ENCODE results near the gene NMT1. TPM values are rescaled to one million over a fixed set of nuclear protein-coding genes. Genes with fewer than 3 reads are reported as not detected.

NMT1 gene
- total RNA-seq, 1 donor from 2014 or later, result 80.6 TPM

- Mint-ChIP-seq H3K4me1 (peaks cover 31% of the 10 kb centered on the region), H3K36me3 (peaks cover 10% of the 10 kb centered on the region), H3K27ac (no peak overlapping the region), H3K27me3 (ENCODE audit: low read depth) (peaks cover 22% of the 10 kb centered on the region), H3K9me3 (no peaks in the 10 kb centered on the region), H3K4me3 (no peak overlapping the region)
- DNase-seq (ENCODE audit: low spot score in 2 of 2, unreplicated experiment in 2 of 2), result no peak
- no peak for TF ChIP-seq CTCF (IDR thresholded peaks at IDR 0.05; ENCODE audit: unreplicated experiment)
Observed at GRCh38 chr17:45022655-45023339, 38.3 kb upstream of the NMT1 start.

GRCh38 chr17:45029096-45029495 is 32.0 kb upstream of the NMT1 start:
- Mint-ChIP-seq H3K27ac (no peak overlapping the region), H3K36me3 (peaks cover 25% of the 10 kb centered on the region), H3K4me1 (peaks cover 9% of the 10 kb centered on the region), H3K4me3 (no peak overlapping the region), H3K9me3 (no peaks in the 10 kb centered on the region), H3K27me3 (ENCODE audit: low read depth) (no peaks in the 10 kb centered on the region)
- no peak for DNase-seq (ENCODE audit: low spot score in 2 of 2, unreplicated experiment in 2 of 2)
- no peak for TF ChIP-seq CTCF (IDR thresholded peaks at IDR 0.05; ENCODE audit: unreplicated experiment)

- Mint-ChIP-seq H3K9me3 (no peaks in the 10 kb centered on the region), H3K27me3 (ENCODE audit: low read depth) (no peaks in the 10 kb centered on the region), H3K36me3 (peaks cover 30% of the 10 kb centered on the region), H3K27ac (no peak overlapping the region), H3K4me3 (no peak overlapping the region), H3K4me1 (peaks cover 9% of the 10 kb centered on the region)
- TF ChIP-seq CTCF (IDR thresholded peaks at IDR 0.05; ENCODE audit: unreplicated experiment), result no peak
- DNase-seq (ENCODE audit: low spot score in 2 of 2, unreplicated experiment in 2 of 2), result no peak
Observed at GRCh38 chr17:45029758-45030423, 31.2 kb upstream of the NMT1 start.

- H3K9me3 Mint-ChIP-seq, result no peaks in the 10 kb centered on the region
Observed at GRCh38 chr17:45030733-45031132, 30.4 kb upstream of the NMT1 start.

More at GRCh38 chr17:45030733-45031132, 30.4 kb upstream of the NMT1 start:
- no peaks in the 10 kb centered on the region for H3K27me3 Mint-ChIP-seq (ENCODE audit: low read depth)
- DNase-seq (ENCODE audit: low spot score in 2 of 2, unreplicated experiment in 2 of 2), result no peak
- no peak for TF ChIP-seq CTCF (IDR thresholded peaks at IDR 0.05; ENCODE audit: unreplicated experiment)
- no peak overlapping the region for H3K4me3 Mint-ChIP-seq
- no peak overlapping the region for H3K27ac Mint-ChIP-seq
- H3K36me3 Mint-ChIP-seq, result peaks cover 30% of the 10 kb centered on the region
- H3K4me1 Mint-ChIP-seq, result peaks cover 9% of the 10 kb centered on the region
